HepG2 (cell line): ENCODE measurements around the gene MTCH1. TPM values are rescaled to one million over a fixed set of nuclear protein-coding genes. Genes with fewer than 3 reads are reported as not detected.

Experiments used
- ATAC-seq: fragments of 200-7000 bp; cut with Tn5 transposase; 3 replicates; pipeline ENCODE4 v1.9.1; 2020; ENCODE audit warnings: mild to moderate bottlenecking, moderate library complexity
- BruUV-seq: library from RNA; stranded (reverse); fragments of 400-500 nt; replicated peaks from 2 replicates; lab custom pipeline; 2021; lab: Mats Ljungman, UMichigan
- CTCF ChIA-PET: fragments of 300-600 bp; formaldehyde crosslinking; extraction: SDS; loops from one replicate; lab custom pipeline; 2021; ENCODE audit warnings: low total read pairs, inconsistent platforms, low intra/inter-chr PET ratio; lab: Yijun Ruan, JAX
- POLR2A ChIA-PET: fragments of 350-600 bp; sonication (Branson Sonifier 250); formaldehyde crosslinking; loops from one replicate; lab custom pipeline; 2020; ENCODE audit warnings: antibody characterized with exemption, inconsistent platforms; lab: Yijun Ruan, JAX
- DNase-seq: peaks from one replicate; pipeline ENCODE4 v3.0.0-alpha.2; 2015; ENCODE audit warnings: low spot score
- FAIRE-seq: peaks from 3 replicates; lab custom pipeline; 2011; peaks lifted over from hg19 to GRCh38; lab: Jason Lieb, UNC
- H2AFZ ChIP-seq: one replicate; pipeline ENCODE4 v1.6.1; 2011; ENCODE audit warnings: low read length, inconsistent platforms
- H3K27ac ChIP-seq: fragments of 300-600 bp; 3 replicates; pipeline ENCODE4 v1.8.0; 2011; ENCODE audit warnings: mixed run types, mild to moderate bottlenecking, mixed read lengths, low read length, inconsistent platforms; ENCODE audit not compliant: insufficient read depth; ENCODE audit errors: extremely low read length
- H3K27me3 ChIP-seq, 2 experiments: fragments of 200-600 bp in 1 of 2; 2 replicates in 1 of 2; 3 replicates in 1 of 2; pipeline versions ENCODE4 v1.6.0 to v1.8.0; 2011; ENCODE audit warnings: low read length in 2 of 2, mild to moderate bottlenecking in 2 of 2, moderate library complexity in 2 of 2, inconsistent platforms in 1 of 2; ENCODE audit not compliant: insufficient read depth in 2 of 2, control insufficient read depth in 1 of 2
- H3K36me3 ChIP-seq, 2 experiments: fragments of 200-600 bp in 1 of 2; replicated peaks in 1 of 2; 2 replicates in 1 of 2; 3 replicates in 1 of 2; pipeline versions ENCODE4 v1.5.1 to v1.8.0; 2011; ENCODE audit warnings: low read length in 2 of 2, inconsistent platforms in 1 of 2; ENCODE audit not compliant: insufficient read depth in 2 of 2, control insufficient read depth in 1 of 2
- H3K4me1 ChIP-seq: 2 replicates; pipeline ENCODE4 v1.5.1; 2012; ENCODE audit warnings: low read length, inconsistent platforms; ENCODE audit not compliant: insufficient read depth
- H3K4me2 ChIP-seq: 2 replicates; pipeline ENCODE4 v1.6.0; 2011; ENCODE audit warnings: low read depth, low read length, inconsistent platforms
- H3K4me3 ChIP-seq, 3 experiments: fragments of 200-600 bp in 1 of 3; sonication (generic), shearing (Covaris generic) in 1 of 3; replicated peaks in 1 of 3; 2 replicates each; pipeline ENCODE4 v1.5.1; 2011 to 2016; ENCODE audit warnings: low read length in 3 of 3, inconsistent platforms in 2 of 3, low read depth in 2 of 3, mild to moderate bottlenecking in 2 of 3, control low read depth in 1 of 3, mixed read lengths in 1 of 3; ENCODE audit not compliant: insufficient read depth in 1 of 3
- H3K79me2 ChIP-seq: one replicate; pipeline ENCODE4 v1.6.1; 2011; ENCODE audit warnings: low read length, inconsistent platforms; ENCODE audit not compliant: insufficient read depth
- H3K9ac ChIP-seq: 2 replicates; pipeline ENCODE4 v1.6.0; 2011; ENCODE audit warnings: mild to moderate bottlenecking, low read depth, low read length, inconsistent platforms; ENCODE audit not compliant: insufficient read depth
- H3K9me3 ChIP-seq: 2 replicates; pipeline ENCODE4 v1.5.1; 2012; ENCODE audit warnings: mild to moderate bottlenecking, low read length
- H4K20me1 ChIP-seq: 2 replicates; pipeline ENCODE4 v1.6.0; 2011; ENCODE audit warnings: inconsistent platforms, mild to moderate bottlenecking, low read length, moderate library complexity; ENCODE audit not compliant: insufficient read depth
- RXRA ChIP-seq: sonication (generic); formaldehyde crosslinking; IDR thresholded peaks from 2 replicates; pipeline ENCODE4 v1.5.1; 2020; ENCODE audit warnings: missing genetic modification reagents
- WGBS: methylation state at CpG from one replicate; pipeline ENCODE4 v1.1.6; 2017; ENCODE audit warnings: low lambda C conversion rate; 5-methylcytosine and 5-hydroxymethylcytosine counted together
- in situ Hi-C: cut with HindIII; loops from 2 replicates; pipeline ENCODE4 v1.10.0; 2017; ENCODE audit warnings: low pct_unique_long_range_greater_than_20kb; ENCODE audit not compliant: extremely low pct_ligation_motif_present
- intact Hi-C: fragments of 100-400 bp; cut with micrococcal nuclease; formaldehyde crosslinking; loops from one replicate; pipeline ENCODE4 v1.10.0; 2022; ENCODE audit not compliant: unreplicated experiment
- polyA plus RNA-seq, 8 experiments: library from polyadenylated mRNA; depleted of rRNA in 3 of 8; stranded (reverse) in 7 of 8; unstranded in 1 of 8; fragments of >200 nt; fragmentation: Illumina TruSeq in 4 of 8; extraction: Trizol in 4 of 8; gene quantifications; 2 replicates each; pipeline versions ENCODE4 v1.2.1 to v1.2.3, GENCODE V29; 2011 to 2016; ENCODE audit warnings: low read depth in 4 of 8, missing spikeins in 1 of 8, mixed read lengths in 1 of 8; ENCODE audit not compliant: insufficient read depth in 1 of 8
- total RNA-seq, 5 experiments: library from RNA; depleted of rRNA; stranded (reverse); fragments of >200 nt; fragmentation: Illumina TruSeq; extraction: Trizol; gene quantifications; 2 replicates each; pipeline ENCODE4 v1.2.3, GENCODE V29; 2016; ENCODE audit warnings: low read depth in 1 of 5
- TF ChIP-seq, protein P1 (sequence below): sonication (generic); formaldehyde crosslinking; IDR thresholded peaks from 2 replicates; pipeline ENCODE4 v1.5.0; 2020; ENCODE audit warnings: mild to moderate bottlenecking, missing genetic modification reagents
- TF ChIP-seq, protein P2 (sequence below): sonication (generic); formaldehyde crosslinking; IDR thresholded peaks from 2 replicates; pipeline ENCODE4 v1.5.1; 2020; ENCODE audit warnings: missing genetic modification reagents, mild to moderate bottlenecking, borderline replicate concordance
- TF ChIP-seq, protein P3 (sequence below): sonication (generic); formaldehyde crosslinking; IDR thresholded peaks from 2 replicates; pipeline ENCODE4 v1.4.0; 2020; ENCODE audit warnings: mild to moderate bottlenecking, missing genetic modification reagents

MTCH1 gene
- total and polyA plus RNA-seq, 2 of the 13 experiments (the other 11 are each of a cell fraction or from before 2014, with no cell fraction given): 86.2 to 144 TPM

DNA sequence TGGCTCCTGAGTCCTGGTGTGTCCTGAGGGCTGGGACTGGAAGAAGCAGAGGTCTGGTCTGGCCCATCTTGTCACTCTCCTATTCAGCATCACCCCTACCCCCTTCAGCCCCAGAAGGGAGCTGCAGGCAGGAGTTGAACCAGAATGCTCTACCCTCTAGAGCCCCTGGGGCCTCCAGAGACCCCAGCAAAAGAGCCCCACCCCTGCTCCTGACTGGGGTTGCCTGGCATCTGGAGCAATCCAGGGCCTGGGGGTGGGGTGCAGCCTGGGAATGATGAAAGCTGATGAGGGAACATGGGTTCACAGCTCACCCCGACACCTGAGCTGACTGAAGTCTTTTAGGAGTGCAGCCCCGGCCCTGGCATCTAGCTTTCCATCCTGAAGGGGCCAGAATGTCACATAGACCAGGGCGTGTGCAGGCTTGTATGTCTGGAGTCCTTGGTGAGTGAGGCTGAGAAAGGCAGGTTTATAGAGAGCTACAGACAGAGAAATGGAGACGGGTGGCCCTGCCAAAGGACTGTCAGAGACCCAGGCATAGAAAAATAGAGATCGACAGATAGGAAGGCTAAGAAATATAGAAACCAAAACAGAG, 31.7 kb upstream of the MTCH1 start (continued):
- TF ChIP-seq, protein P1, sequence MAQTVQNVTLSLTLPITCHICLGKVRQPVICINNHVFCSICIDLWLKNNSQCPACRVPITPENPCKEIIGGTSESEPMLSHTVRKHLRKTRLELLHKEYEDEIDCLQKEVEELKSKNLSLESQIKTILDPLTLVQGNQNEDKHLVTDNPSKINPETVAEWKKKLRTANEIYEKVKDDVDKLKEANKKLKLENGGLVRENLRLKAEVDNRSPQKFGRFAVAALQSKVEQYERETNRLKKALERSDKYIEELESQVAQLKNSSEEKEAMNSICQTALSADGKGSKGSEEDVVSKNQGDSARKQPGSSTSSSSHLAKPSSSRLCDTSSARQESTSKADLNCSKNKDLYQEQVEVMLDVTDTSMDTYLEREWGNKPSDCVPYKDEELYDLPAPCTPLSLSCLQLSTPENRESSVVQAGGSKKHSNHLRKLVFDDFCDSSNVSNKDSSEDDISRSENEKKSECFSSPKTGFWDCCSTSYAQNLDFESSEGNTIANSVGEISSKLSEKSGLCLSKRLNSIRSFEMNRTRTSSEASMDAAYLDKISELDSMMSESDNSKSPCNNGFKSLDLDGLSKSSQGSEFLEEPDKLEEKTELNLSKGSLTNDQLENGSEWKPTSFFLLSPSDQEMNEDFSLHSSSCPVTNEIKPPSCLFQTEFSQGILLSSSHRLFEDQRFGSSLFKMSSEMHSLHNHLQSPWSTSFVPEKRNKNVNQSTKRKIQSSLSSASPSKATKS (CRISPR knock-in tag): no peak
- 0 out of 2 replicates have a peak, but pooled peaks have one; percentile 7 for TF ChIP-seq RXRA

DNA sequence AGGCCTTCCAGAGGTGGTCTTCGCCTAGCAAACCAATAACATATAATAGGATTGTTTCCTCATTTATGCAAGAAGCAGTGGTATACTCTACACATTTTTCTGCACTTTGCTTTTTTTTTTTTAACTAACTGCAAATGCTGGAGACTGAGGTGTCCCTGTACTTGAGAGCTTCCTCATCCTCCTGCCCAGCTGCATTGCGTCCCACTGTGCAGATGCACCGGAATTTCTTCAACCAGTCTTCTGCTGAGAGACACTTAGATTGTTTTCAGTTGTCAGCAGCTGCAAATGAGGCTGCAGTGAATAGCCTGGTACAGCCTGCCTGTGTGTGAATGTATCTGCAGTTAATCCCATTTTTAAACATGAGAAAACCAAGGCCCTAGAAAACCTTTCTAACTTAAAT, 31.0 kb upstream of the MTCH1 start:
- in situ Hi-C loops: loop anchor here (10.0 kb wide), 2 partner anchors 132 to 242 kb away; partner anchors contain the start of gene C6orf89

More for the DNA sequence above, 31.0 kb upstream of the MTCH1 start:
- TF ChIP-seq, protein P2, sequence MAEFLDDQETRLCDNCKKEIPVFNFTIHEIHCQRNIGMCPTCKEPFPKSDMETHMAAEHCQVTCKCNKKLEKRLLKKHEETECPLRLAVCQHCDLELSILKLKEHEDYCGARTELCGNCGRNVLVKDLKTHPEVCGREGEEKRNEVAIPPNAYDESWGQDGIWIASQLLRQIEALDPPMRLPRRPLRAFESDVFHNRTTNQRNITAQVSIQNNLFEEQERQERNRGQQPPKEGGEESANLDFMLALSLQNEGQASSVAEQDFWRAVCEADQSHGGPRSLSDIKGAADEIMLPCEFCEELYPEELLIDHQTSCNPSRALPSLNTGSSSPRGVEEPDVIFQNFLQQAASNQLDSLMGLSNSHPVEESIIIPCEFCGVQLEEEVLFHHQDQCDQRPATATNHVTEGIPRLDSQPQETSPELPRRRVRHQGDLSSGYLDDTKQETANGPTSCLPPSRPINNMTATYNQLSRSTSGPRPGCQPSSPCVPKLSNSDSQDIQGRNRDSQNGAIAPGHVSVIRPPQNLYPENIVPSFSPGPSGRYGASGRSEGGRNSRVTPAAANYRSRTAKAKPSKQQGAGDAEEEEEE: no peak
- TF ChIP-seq, protein P3, sequence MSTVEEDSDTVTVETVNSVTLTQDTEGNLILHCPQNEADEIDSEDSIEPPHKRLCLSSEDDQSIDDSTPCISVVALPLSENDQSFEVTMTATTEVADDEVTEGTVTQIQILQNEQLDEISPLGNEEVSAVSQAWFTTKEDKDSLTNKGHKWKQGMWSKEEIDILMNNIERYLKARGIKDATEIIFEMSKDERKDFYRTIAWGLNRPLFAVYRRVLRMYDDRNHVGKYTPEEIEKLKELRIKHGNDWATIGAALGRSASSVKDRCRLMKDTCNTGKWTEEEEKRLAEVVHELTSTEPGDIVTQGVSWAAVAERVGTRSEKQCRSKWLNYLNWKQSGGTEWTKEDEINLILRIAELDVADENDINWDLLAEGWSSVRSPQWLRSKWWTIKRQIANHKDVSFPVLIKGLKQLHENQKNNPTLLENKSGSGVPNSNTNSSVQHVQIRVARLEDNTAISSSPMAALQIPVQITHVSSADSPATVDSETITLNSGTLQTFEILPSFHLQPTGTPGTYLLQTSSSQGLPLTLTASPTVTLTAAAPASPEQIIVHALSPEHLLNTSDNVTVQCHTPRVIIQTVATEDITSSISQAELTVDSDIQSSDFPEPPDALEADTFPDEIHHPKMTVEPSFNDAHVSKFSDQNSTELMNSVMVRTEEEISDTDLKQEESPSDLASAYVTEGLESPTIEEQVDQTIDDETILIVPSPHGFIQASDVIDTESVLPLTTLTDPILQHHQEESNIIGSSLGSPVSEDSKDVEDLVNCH (CRISPR knock-in tag): no peak
- no TSS peak for BruUV-seq
- H3K79me2 ChIP-seq: no peaks in the 10 kb centered on the region
- no peaks in the 10 kb centered on the region for H4K20me1 ChIP-seq
- DNase-seq: no peak
- POLR2A ChIA-PET: no interaction called here
- peaks cover 25% of the 10 kb centered on the region for H3K4me1 ChIP-seq
- CTCF ChIA-PET: interaction anchor here (1.3 to 7.8 kb wide), 5 partner anchors 12 to 250 kb away, joined by 4 to 268 read pairs (median 19); no protein-coding TSS in a partner anchor
- H3K36me3 ChIP-seq: no peaks in the 10 kb centered on the region
- H2AFZ ChIP-seq: no peak overlapping the region
- intact Hi-C loops: loop anchor here (5.0 kb wide), 1 partner anchor 35 kb away; no protein-coding TSS in a partner anchor
- no peaks in the 10 kb centered on the region for H3K9me3 ChIP-seq
- H3K4me2 ChIP-seq: no peak overlapping the region
- no peak overlapping the region for H3K27ac ChIP-seq
- no peak for FAIRE-seq
- no peak overlapping the region for H3K4me3 ChIP-seq
- ATAC-seq: no peak
- H3K27me3 ChIP-seq: peaks cover 4 to 21% of the 10 kb centered on the region in 2 experiments; a peak in 3 of 5 replicates
- WGBS: 38% methylated on average over 3 of the region's 3 CpGs
- no peak overlapping the region for H3K9ac ChIP-seq
